DND-41 (cell line): ENCODE measurements around the gene MTCH1.
A peak's percentile ranks its signal among the peaks of the same experiment; 100 is the strongest.

Experiments
- ATAC-seq: fragments of 200-7000 bp; cut with Tn5 transposase; 3 replicates; pipeline ENCODE4 v1.9.1; 2021; ENCODE audit warnings: low read depth; ENCODE audit not compliant: insufficient read depth
- DNase-seq: peaks from one replicate; pipeline ENCODE4 v3.0.0-alpha.2; 2020
- H2AFZ ChIP-seq: 2 replicates; pipeline ENCODE4 v1.6.0; 2012; ENCODE audit warnings: low read depth, low read length
- H3K27ac ChIP-seq: 2 replicates; pipeline ENCODE4 v1.5.1; 2012; ENCODE audit warnings: low read length, inconsistent platforms
- H3K27me3 ChIP-seq: fragments of 200-600 bp; sonication (generic); 2 replicates; pipeline ENCODE4 v1.6.0; 2012; ENCODE audit warnings: low read length, mild to moderate bottlenecking, inconsistent platforms; ENCODE audit not compliant: insufficient read depth, poor library complexity
- H3K36me3 ChIP-seq: 2 replicates; pipeline ENCODE4 v1.5.1; 2012; ENCODE audit warnings: low read length, inconsistent platforms; ENCODE audit not compliant: insufficient read depth
- H3K4me1 ChIP-seq: 2 replicates; pipeline ENCODE4 v1.5.1; 2012; ENCODE audit warnings: mild to moderate bottlenecking, low read length; ENCODE audit not compliant: insufficient read depth
- H3K4me2 ChIP-seq: 2 replicates; pipeline ENCODE4 v1.6.0; 2012; ENCODE audit warnings: mild to moderate bottlenecking, moderate library complexity, low read length, inconsistent platforms; ENCODE audit not compliant: insufficient read depth
- H3K4me3 ChIP-seq, 2 experiments: fragments of 200-600 bp in 1 of 2; shearing (Covaris generic) in 1 of 2; 2 replicates each; pipeline ENCODE4 v1.5.1; 2012 to 2016; ENCODE audit warnings: inconsistent platforms in 2 of 2, low read length in 2 of 2, mild to moderate bottlenecking in 2 of 2, low read depth in 1 of 2, moderate library complexity in 1 of 2
- H3K79me2 ChIP-seq: 2 replicates; pipeline ENCODE4 v1.6.0; 2012; ENCODE audit warnings: low read length, inconsistent platforms; ENCODE audit not compliant: insufficient read depth
- H3K9ac ChIP-seq: 2 replicates; pipeline ENCODE4 v1.6.0; 2012; ENCODE audit warnings: low read depth, mild to moderate bottlenecking, inconsistent platforms, low read length, moderate library complexity
- H3K9me3 ChIP-seq: 2 replicates; pipeline ENCODE4 v1.5.1; 2012; ENCODE audit warnings: low read length, moderate library complexity, mild to moderate bottlenecking, inconsistent platforms; ENCODE audit not compliant: insufficient read depth, severe bottlenecking
- H4K20me1 ChIP-seq: 2 replicates; pipeline ENCODE4 v1.6.0; 2012; ENCODE audit warnings: low read length; ENCODE audit not compliant: insufficient read depth
- EZH2 ChIP-seq: IDR thresholded peaks from 3 replicates; pipeline ENCODE4 v1.6.1; 2012; ENCODE audit warnings: borderline replicate concordance, low read depth, mild to moderate bottlenecking, moderate library complexity, low read length, inconsistent platforms; ENCODE audit not compliant: severe bottlenecking
- TF ChIP-seq, protein P1 (sequence below): IDR thresholded peaks from 2 replicates; pipeline ENCODE4 v1.5.1; 2012; ENCODE audit warnings: borderline replicate concordance, low read length, moderate library complexity, mild to moderate bottlenecking; ENCODE audit not compliant: poor library complexity, severe bottlenecking; ENCODE audit errors: extremely low read depth

Gene MTCH1, protein sequence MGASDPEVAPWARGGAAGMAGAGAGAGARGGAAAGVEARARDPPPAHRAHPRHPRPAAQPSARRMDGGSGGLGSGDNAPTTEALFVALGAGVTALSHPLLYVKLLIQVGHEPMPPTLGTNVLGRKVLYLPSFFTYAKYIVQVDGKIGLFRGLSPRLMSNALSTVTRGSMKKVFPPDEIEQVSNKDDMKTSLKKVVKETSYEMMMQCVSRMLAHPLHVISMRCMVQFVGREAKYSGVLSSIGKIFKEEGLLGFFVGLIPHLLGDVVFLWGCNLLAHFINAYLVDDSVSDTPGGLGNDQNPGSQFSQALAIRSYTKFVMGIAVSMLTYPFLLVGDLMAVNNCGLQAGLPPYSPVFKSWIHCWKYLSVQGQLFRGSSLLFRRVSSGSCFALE

DNA sequence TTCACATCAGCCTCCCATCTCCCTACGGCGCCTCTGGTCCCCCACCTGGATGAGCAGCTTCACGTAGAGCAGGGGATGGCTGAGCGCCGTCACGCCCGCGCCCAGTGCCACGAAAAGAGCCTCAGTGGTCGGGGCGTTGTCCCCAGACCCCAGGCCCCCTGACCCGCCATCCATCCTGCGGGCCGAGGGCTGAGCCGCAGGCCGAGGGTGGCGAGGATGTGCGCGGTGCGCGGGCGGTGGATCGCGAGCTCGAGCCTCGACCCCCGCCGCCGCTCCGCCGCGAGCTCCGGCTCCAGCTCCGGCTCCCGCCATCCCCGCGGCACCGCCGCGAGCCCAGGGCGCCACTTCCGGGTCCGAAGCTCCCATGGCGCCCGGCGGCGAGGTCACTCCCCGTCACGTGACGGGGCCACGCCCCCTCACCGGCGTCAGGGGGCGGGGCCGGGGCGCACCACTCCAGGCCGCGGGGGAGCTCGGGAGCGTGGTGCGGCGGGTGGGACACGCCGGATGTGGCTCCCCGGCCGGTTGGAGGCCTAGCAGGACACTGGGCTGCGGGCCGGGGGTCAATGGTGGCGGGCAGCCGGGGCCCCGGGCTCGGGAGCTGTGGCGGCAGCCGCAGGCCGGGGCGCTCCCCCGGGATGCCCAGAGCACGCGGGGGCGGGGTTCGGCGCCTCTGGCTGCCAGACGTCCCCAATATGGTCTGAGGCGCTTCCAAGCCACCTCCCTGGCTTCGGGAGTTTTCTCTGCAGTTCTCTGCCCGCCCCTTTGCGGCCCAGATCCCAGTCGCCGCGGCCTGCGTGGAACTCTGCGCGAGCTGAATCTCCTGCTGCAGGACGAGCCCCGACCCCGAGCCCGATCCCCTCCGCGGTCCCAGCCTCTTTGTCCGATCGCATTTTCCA is at the start of gene MTCH1:
TSS of gene MTCH1 (minus strand) at position 389 of the 896 bp plus-strand sequence. CDS start at position 366, 23 bp downstream.
- peak within 1 kb of the TSS; percentile 86 for H3K27ac ChIP-seq
- H3K79me2 ChIP-seq = peaks cover 58% of the 10 kb centered on the region
- peaks cover 23% of the 10 kb centered on the region for H3K36me3 ChIP-seq
- ATAC-seq (peak; percentile 87), DNase-seq (peak; percentile 87)
- H3K4me1 ChIP-seq = peaks cover 41% of the 10 kb centered on the region
- peaks cover 38% of the 10 kb centered on the region for H4K20me1 ChIP-seq
- H3K9me3 ChIP-seq = no peaks in the 10 kb centered on the region
- H3K9ac ChIP-seq = peak within 1 kb of the TSS; percentile 78
- H2AFZ ChIP-seq = peak within 1 kb of the TSS; percentile 81
- H3K27me3 ChIP-seq = no peaks in the 10 kb centered on the region
- TF ChIP-seq, protein P1, sequence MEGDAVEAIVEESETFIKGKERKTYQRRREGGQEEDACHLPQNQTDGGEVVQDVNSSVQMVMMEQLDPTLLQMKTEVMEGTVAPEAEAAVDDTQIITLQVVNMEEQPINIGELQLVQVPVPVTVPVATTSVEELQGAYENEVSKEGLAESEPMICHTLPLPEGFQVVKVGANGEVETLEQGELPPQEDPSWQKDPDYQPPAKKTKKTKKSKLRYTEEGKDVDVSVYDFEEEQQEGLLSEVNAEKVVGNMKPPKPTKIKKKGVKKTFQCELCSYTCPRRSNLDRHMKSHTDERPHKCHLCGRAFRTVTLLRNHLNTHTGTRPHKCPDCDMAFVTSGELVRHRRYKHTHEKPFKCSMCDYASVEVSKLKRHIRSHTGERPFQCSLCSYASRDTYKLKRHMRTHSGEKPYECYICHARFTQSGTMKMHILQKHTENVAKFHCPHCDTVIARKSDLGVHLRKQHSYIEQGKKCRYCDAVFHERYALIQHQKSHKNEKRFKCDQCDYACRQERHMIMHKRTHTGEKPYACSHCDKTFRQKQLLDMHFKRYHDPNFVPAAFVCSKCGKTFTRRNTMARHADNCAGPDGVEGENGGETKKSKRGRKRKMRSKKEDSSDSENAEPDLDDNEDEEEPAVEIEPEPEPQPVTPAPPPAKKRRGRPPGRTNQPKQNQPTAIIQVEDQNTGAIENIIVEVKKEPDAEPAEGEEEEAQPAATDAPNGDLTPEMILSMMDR = no peak
- TF ChIP-seq EZH2 = no peak
- H3K4me3 ChIP-seq = peak within 1 kb of the TSS; percentile 54 to 92
- peak within 1 kb of the TSS; percentile 69 for H3K4me2 ChIP-seq

DNA sequence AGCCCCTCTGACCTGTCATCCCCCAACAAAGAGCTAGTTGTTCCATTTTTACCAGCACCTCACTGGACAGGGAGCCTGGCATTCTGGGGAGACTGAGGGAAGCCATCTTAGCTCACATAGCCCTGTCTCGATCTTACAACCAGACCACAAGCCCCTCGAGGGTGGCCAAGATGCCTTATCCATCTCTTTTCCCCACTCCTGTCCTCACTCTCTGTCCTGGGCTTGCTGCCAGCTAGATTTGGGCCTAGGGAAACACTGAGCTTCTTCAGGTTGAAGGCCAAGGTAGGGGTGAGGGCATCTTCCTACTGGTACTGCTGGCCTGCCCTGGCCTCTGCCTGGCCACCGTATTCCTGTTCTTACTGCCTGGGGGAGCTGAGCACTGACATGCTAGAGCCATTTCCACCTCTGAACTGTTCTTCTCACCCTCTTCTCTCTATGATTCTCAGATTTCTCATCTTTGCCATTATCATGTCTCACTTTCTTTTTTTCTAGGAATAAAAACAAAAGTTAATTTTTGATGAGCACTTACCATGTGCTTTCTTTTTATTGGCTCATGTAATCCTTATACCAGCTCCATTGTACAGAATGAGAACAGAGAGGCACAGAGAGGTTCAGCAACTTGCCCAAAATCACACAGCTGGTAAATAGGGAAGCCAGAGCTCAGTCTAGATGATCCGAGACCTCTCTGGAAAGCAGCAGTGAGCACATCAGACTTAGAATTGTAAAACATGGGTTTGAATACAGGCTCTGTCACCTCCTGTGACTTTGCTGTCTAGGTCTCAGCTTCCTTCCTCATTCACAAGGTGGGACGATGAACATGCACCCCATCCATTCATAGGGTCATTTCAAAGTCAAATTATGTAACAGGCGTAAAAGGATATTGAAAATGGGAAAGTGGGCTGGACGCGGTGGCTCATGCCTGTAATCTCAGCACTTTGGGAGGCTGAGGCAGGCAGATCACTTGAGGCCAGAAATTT is 48.1 kb upstream of the MTCH1 start:
- no peaks in the 10 kb centered on the region for H3K79me2 ChIP-seq
- no peak overlapping the region for H2AFZ ChIP-seq
- no peak overlapping the region for H3K9ac ChIP-seq
- H4K20me1 ChIP-seq = no peaks in the 10 kb centered on the region
- DNase-seq (no peak), ATAC-seq (no peak)
- H3K4me3 ChIP-seq = no peak overlapping the region
- H3K4me2 ChIP-seq = no peak overlapping the region
- no peak overlapping the region for H3K27ac ChIP-seq
- H3K4me1 ChIP-seq = peaks cover 8% of the 10 kb centered on the region
- TF ChIP-seq, protein P1 = no peak
- TF ChIP-seq EZH2 = no peak
- no peaks in the 10 kb centered on the region for H3K9me3 ChIP-seq
- H3K27me3 ChIP-seq = no peaks in the 10 kb centered on the region
- no peaks in the 10 kb centered on the region for H3K36me3 ChIP-seq

- Histone ChIP-seq H3K27ac (no peak overlapping the region), H2AFZ (no peak overlapping the region), H3K9ac (no peak overlapping the region), H3K4me1 (peaks cover 1% of the 10 kb centered on the region; the same call in 1 of the 2 replicates), H3K79me2 (no peaks in the 10 kb centered on the region), H4K20me1 (no peaks in the 10 kb centered on the region), H3K4me3 (no peak overlapping the region), H3K4me2 (no peak overlapping the region), H3K27me3 (no peaks in the 10 kb centered on the region), H3K9me3 (no peaks in the 10 kb centered on the region), H3K36me3 (no peaks in the 10 kb centered on the region)
- no peak for TF ChIP-seq EZH2
- TF ChIP-seq, protein P1 = no peak
- no peak for DNase-seq
- no peak for ATAC-seq
These were observed 47.3 kb upstream of the MTCH1 start for GRCh38 chr6:37033255-37033654.
